Measurements from ENCODE around the gene BLTP3A. TPM values are rescaled to one million over a fixed set of nuclear protein-coding genes. Genes with fewer than 3 reads are reported as not detected.

Gene BLTP3A
- total RNA-seq, 1 experiment from 2014 or later = 20.2 TPM

- TF ChIP-seq SIN3A (IDR thresholded peaks at IDR 0.05; ENCODE audit: borderline replicate concordance, insufficient read depth, low read depth, low read length) = no peak
- TF ChIP-seq POLR2AphosphoS5 (IDR thresholded peaks at IDR 0.05; ENCODE audit: low read depth, low read length) = no peak
- TF ChIP-seq TCF7L2 (IDR thresholded peaks at IDR 0.05; ENCODE audit: low read depth, low read length) = no peak
- no peak for TF ChIP-seq REST (IDR thresholded peaks at IDR 0.05; ENCODE audit: insufficient read depth in 1 of 2, low read depth in 2 of 2, low read length in 1 of 2)
- TF ChIP-seq CTCF (IDR thresholded peaks at IDR 0.05) = no peak
- Histone ChIP-seq H3K9me3 (ENCODE audit: control insufficient read depth, insufficient read depth, low read depth, low read length) (no peaks in the 10 kb centered on the region), H3K36me3 (ENCODE audit: control insufficient read depth, insufficient read depth, low read length) (peaks cover 3% of the 10 kb centered on the region), H3K4me1 (ENCODE audit: control insufficient read depth, insufficient read depth, low read length) (no peaks in the 10 kb centered on the region), H3K4me3 (ENCODE audit: low read depth in 2 of 2, low read length in 2 of 2) (no peak overlapping the region), H3K27ac (ENCODE audit: low read length) (no peak overlapping the region), H3K27me3 (ENCODE audit: control insufficient read depth, insufficient read depth, low read length) (no peaks in the 10 kb centered on the region)
- in situ Hi-C loops (cut with HindIII; ENCODE audit: low pct_unique_long_range_greater_than_20kb, low sequenced_read_pairs) = no loop called here
- no peak for DNase-seq (ENCODE audit: low read depth, low spot score)
- ChIA-PET CTCF (no interaction called here), POLR2A (no interaction called here)
- intact Hi-C loops (cut with micrococcal nuclease; ENCODE audit: unreplicated experiment) = no loop called here
- BruUV-seq (replicated peaks) = no TSS peak
- ATAC-seq = no peak
Measured at GRCh38 chr6:34839666-34840352, 47.9 kb downstream of the BLTP3A start.

Other genes starting within 250 kb of the BLTP3A start
- gene SPDEF, start 235.8 kb upstream of the BLTP3A start, total RNA-seq (2021; ENCODE audit: unreplicated experiment) = 1.6 TPM
- gene ILRUN, start 95.3 kb upstream of the BLTP3A start, total RNA-seq (2021; ENCODE audit: unreplicated experiment) = 62.8 TPM
- 190 TPM for gene SNRPC, start 34.6 kb upstream of the BLTP3A start, total RNA-seq (2021; ENCODE audit: unreplicated experiment)
- gene TAF11, start 96.0 kb downstream of the BLTP3A start, total RNA-seq (2021; ENCODE audit: unreplicated experiment) = 25.3 TPM
- gene ANKS1A, start 97.2 kb downstream of the BLTP3A start, total RNA-seq (2021; ENCODE audit: unreplicated experiment) = 14.4 TPM

Data from Panc1 (cell line).